HFFc6 (cell line): ENCODE results near the gene C19orf73. TPM values are rescaled to one million over a fixed set of nuclear protein-coding genes. Genes with fewer than 3 reads are reported as not detected.

ENCODE experiments used
- DNase-seq: peaks from one replicate; pipeline ENCODE4 v3.0.0-alpha.2; 2018
- H3K27ac Mint-ChIP-seq: 2 replicates; pipeline ENCODE4 v1.8.0; 2020; ENCODE audit warnings: mild to moderate bottlenecking, mixed read lengths
- H3K27me3 Mint-ChIP-seq: 2 replicates; pipeline ENCODE4 v1.8.0; 2021; ENCODE audit warnings: mild to moderate bottlenecking, moderate library complexity, mixed read lengths; ENCODE audit not compliant: insufficient read depth
- H3K36me3 Mint-ChIP-seq: 2 replicates; pipeline ENCODE4 v1.8.0; 2021; ENCODE audit warnings: low read depth, mixed read lengths
- H3K4me1 Mint-ChIP-seq: 2 replicates; pipeline ENCODE4 v1.8.0; 2020; ENCODE audit warnings: low read depth, mixed read lengths
- H3K4me3 Mint-ChIP-seq: 2 replicates; pipeline ENCODE4 v1.8.0; 2020; ENCODE audit warnings: mild to moderate bottlenecking, moderate library complexity, mixed read lengths
- H3K9me3 Mint-ChIP-seq: 2 replicates; pipeline ENCODE4 v1.8.0; 2020; ENCODE audit warnings: mild to moderate bottlenecking, mixed read lengths
- total RNA-seq, 6 experiments: library from RNA; stranded (reverse); fragmentation: NEBNext Ultra II Directional; extraction: Animal tissue kit (Norgen Biotek cat#: 25700); gene quantifications; 2 replicates in 1 of 6; 3 replicates in 5 of 6; pipeline ENCODE4 v1.2.3, GENCODE V29; 2021
- TF ChIP-seq, protein P1 (sequence below): fragments of 200-600 bp; sonication (generic); IDR thresholded peaks from 2 replicates; pipeline ENCODE4 v1.5.0; 2021; ENCODE audit warnings: antibody characterized with exemption, mild to moderate bottlenecking

C19orf73 gene
- total RNA-seq, 6 experiments from 2014 or later = 0.60 to 1.1 (median 0.71) TPM

DNA sequence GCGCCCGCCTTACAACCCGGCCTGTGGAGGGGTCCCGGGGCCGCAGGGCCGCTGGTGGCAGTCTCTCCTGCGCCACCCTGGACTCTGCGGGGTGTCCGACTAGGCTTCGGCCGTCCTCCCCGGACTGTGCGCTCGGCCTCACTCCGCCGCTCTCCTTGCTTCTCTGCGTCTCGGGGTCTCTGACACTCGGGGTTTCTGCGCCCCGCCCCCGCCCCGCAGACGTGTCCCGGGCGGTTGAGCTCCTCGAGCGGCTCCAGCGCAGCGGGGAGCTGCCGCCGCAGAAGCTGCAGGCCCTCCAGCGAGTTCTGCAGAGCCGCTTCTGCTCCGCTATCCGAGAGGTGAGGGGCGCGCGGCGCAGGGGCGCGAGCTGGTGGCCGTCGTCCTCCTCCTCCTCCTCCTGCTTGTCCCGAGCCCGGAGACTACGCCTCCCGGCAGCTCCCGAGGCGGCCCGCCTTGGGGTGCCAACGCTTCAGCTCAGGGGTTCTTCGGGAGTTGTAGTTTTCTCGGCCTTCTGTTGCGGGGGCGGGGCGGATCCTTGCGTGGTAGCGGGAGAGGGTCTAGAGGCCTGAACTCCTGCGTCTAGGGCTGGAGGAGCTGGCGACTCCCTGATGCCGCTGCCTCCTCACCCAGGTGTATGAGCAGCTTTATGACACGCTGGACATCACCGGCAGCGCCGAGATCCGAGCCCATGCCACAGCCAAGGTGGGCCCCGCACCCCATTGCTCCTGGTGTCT is 4.1 kb downstream of the C19orf73 start:
- TF ChIP-seq, protein P1, sequence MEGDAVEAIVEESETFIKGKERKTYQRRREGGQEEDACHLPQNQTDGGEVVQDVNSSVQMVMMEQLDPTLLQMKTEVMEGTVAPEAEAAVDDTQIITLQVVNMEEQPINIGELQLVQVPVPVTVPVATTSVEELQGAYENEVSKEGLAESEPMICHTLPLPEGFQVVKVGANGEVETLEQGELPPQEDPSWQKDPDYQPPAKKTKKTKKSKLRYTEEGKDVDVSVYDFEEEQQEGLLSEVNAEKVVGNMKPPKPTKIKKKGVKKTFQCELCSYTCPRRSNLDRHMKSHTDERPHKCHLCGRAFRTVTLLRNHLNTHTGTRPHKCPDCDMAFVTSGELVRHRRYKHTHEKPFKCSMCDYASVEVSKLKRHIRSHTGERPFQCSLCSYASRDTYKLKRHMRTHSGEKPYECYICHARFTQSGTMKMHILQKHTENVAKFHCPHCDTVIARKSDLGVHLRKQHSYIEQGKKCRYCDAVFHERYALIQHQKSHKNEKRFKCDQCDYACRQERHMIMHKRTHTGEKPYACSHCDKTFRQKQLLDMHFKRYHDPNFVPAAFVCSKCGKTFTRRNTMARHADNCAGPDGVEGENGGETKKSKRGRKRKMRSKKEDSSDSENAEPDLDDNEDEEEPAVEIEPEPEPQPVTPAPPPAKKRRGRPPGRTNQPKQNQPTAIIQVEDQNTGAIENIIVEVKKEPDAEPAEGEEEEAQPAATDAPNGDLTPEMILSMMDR = no peak
- peak overlapping the region; percentile 86 for H3K4me3 Mint-ChIP-seq
- H3K27ac Mint-ChIP-seq = peak overlapping the region; percentile 43
- H3K4me1 Mint-ChIP-seq = peaks cover 49% of the 10 kb centered on the region
- DNase-seq = peak; percentile 32
- H3K36me3 Mint-ChIP-seq = 0 out of 2 replicates have a peak, but pooled peaks cover 3% of the 10 kb centered on the region
- H3K9me3 Mint-ChIP-seq = no peaks in the 10 kb centered on the region
- H3K27me3 Mint-ChIP-seq = peaks cover 3% of the 10 kb centered on the region

DNA sequence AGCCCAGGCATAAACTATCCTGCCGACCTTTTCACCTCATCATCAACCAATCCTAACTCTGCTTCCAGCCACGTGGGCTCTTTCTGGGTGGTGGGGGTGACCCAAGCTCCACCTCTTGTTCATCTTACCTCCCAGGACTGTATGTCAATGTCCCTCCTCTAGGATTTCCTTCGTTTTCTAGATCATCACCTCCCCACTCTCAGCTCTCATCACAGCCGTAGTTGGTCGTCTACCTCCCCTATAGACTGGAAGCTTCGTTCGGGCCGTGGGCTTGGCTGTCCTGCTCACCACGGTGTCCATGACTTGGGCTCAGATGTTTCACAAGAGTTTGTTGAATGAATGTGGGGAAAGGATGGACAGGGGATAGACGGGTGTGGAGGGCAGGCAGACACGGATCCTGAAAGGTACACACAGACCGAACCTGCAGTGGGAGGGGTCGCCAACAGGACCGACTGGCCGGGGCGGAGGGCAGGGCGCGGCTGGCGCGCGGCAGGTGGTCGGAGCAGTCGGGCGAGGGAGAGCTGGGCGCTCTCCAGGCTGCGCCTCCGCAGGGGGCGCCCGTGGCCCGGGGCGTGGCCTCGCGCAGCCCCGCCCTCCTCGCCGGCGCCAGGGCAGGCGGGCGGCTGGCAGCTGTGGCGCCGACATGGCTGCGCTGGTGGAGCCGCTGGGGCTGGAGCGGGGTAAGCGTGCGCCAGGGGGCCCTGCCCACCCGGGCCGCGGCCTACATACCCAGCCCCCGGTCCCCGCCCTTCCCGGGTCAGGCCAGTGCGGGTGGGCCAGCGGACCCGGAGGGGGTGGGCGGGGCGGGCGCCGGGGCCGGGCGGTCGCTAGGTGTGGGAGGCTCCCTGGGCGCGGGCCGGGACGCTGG is 4.9 kb downstream of the C19orf73 start, which contains the start of gene LIN7B:
LIN7B (plus strand) TSS at position 609 of the 868 bp plus-strand sequence; CDS start at position 644, 35 bp downstream.
- Mint-ChIP-seq H3K27me3 (peaks cover 4% of the 10 kb centered on the region), H3K9me3 (no peaks in the 10 kb centered on the region), H3K4me3 (peak within 1 kb of the TSS; percentile 86), H3K36me3 (peaks cover 7% of the 10 kb centered on the region), H3K27ac (peak within 1 kb of the TSS; percentile 43), H3K4me1 (peaks cover 57% of the 10 kb centered on the region)
- peak; percentile 48 for DNase-seq
- TF ChIP-seq, protein P1 = peak; percentile 70

DNA sequence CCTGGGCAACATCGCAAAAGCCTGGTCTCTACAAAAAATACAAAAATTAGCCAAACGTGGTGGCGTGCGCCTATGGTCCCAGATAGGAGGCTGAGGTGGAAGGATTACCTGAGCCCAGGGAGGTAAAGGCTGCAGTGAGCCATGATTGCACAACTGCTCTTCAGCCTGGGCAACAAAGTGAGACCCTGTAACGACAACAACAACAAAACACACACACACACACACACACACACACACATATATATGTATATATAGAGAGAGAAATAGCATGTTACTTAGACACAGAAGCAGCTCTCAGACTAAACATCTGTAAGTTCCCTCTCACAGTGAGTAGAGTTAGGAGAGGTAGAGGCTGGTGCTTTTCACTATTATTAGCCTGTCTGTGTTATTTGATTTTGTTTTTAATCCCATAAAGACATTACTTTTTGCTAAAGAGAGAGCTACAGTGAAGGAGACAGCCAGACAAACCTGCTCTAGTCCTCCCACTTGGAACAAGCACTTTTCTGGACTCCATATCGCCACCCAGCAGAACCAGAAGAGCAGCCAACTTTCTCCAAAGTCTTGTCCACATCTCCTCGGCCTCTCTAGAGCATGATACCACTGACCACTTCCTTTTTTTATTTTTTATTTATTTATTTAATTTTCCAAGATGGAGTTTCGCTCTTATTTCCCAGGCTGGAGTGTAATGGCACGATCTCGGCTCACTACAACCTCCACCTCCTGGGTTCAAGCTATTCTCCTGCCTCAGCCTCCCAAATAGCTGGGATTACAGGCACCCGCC is 7.5 kb downstream of the C19orf73 start:
- Mint-ChIP-seq H3K27me3 (peaks cover 7% of the 10 kb centered on the region), H3K9me3 (no peaks in the 10 kb centered on the region), H3K36me3 (peaks cover 24% of the 10 kb centered on the region), H3K4me3 (no peak overlapping the region), H3K27ac (peak overlapping the region; percentile 72), H3K4me1 (peaks cover 54% of the 10 kb centered on the region)
- TF ChIP-seq, protein P1 = no peak
- no peak for DNase-seq

DNA sequence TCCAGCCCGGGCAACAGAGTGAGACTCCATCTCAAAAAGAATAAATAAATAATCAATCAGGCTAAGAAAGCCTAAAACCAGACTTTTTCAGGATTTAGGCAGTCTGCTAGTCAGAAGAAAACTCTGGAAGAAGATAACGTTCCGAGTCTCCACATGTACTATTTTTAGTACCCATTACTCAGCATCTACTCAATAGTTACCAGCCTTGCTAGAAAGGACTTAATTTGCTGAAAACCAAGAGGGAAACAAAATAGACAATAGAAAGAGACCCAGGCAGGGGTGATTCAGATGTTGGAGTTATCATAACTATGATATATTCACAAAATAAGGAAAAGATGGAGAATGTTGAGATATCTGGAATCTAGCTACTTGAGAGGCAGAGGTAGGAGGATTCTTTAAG is 8.4 kb downstream of the C19orf73 start:
- TF ChIP-seq, protein P1 = no peak
- Mint-ChIP-seq H3K27ac (peak overlapping the region; percentile 72), H3K36me3 (peaks cover 25% of the 10 kb centered on the region), H3K4me1 (peaks cover 56% of the 10 kb centered on the region), H3K4me3 (peak overlapping the region; percentile 1; the same call in 1 of the 2 replicates), H3K27me3 (peaks cover 7% of the 10 kb centered on the region), H3K9me3 (no peaks in the 10 kb centered on the region)
- DNase-seq = peak; percentile 66
